Endothelial cell of umbilical vein (primary cell): ENCODE measurements around the gene RUNDC3A. TPM values are rescaled to one million over a fixed set of nuclear protein-coding genes. Genes with fewer than 3 reads are reported as not detected.

Experiments
- BruUV-seq: library from RNA; stranded (reverse); fragments of 400-500 nt; replicated peaks from 2 replicates; lab custom pipeline; 2021; lab: Mats Ljungman, UMichigan
- CTCF ChIA-PET: fragments of 300-600, 350-600 bp; sonication (Branson Sonifier 250); formaldehyde crosslinking; loops from one replicate; lab custom pipeline; 2021; ENCODE audit warnings: antibody characterized with exemption, inconsistent platforms; lab: Charles Lee
- POLR2A ChIA-PET: fragments of 300-600, 350-600 bp; sonication (Branson Sonifier 250); formaldehyde crosslinking; loops from one replicate; lab custom pipeline; 2021; ENCODE audit warnings: antibody characterized with exemption, inconsistent platforms; lab: Charles Lee
- DNase-seq: peaks from one replicate; pipeline ENCODE4 v3.0.0-alpha.2; 2011; ENCODE audit warnings: low read depth, low spot score
- FAIRE-seq: peaks from 2 replicates; lab custom pipeline; 2011; peaks lifted over from hg19 to GRCh38; lab: Jason Lieb, UNC
- H2AFZ ChIP-seq: 2 replicates; pipeline ENCODE4 v1.6.0; 2012; ENCODE audit warnings: low read depth, low read length, control low read depth, inconsistent platforms
- H3K27ac ChIP-seq: 2 replicates; pipeline ENCODE4 v1.5.1; 2011; ENCODE audit warnings: low read depth, mild to moderate bottlenecking, control low read depth, low read length, moderate library complexity; ENCODE audit not compliant: insufficient read depth
- H3K27me3 ChIP-seq, 2 experiments: 2 replicates each; pipeline versions ENCODE4 v1.6.0 to v1.6.1; 2011; ENCODE audit warnings: low read length in 2 of 2, mixed read lengths in 1 of 2; ENCODE audit not compliant: control insufficient read depth in 2 of 2, insufficient read depth in 2 of 2
- H3K36me3 ChIP-seq, 2 experiments: 2 replicates in 1 of 2; 3 replicates in 1 of 2; pipeline ENCODE4 v1.5.1; 2011; ENCODE audit warnings: low read length in 2 of 2, mild to moderate bottlenecking in 1 of 2, moderate library complexity in 1 of 2; ENCODE audit not compliant: control insufficient read depth in 2 of 2, insufficient read depth in 2 of 2; ENCODE audit errors: extremely low read depth in 1 of 2
- H3K4me1 ChIP-seq: 3 replicates; pipeline ENCODE4 v1.5.1; 2011; ENCODE audit warnings: mild to moderate bottlenecking, low read length; ENCODE audit not compliant: control insufficient read depth, insufficient read depth; ENCODE audit errors: extremely low read depth
- H3K4me2 ChIP-seq: 2 replicates; pipeline ENCODE4 v1.6.1; 2011; ENCODE audit warnings: low read length, control low read depth, mixed read lengths; ENCODE audit not compliant: insufficient read depth
- H3K4me3 ChIP-seq, 3 experiments: fragments of 200-600 bp in 1 of 3; sonication (generic), shearing (Covaris generic) in 1 of 3; replicated peaks in 1 of 3; 2 replicates each; pipeline ENCODE4 v1.5.1; 2011 to 2016; ENCODE audit warnings: control low read depth in 3 of 3, low read length in 3 of 3, mild to moderate bottlenecking in 2 of 3, inconsistent platforms in 1 of 3, low read depth in 1 of 3, moderate library complexity in 1 of 3; ENCODE audit not compliant: insufficient read depth in 1 of 3
- H3K79me2 ChIP-seq: 2 replicates; pipeline ENCODE4 v1.6.0; 2012; ENCODE audit warnings: low read length, inconsistent platforms; ENCODE audit not compliant: control insufficient read depth, insufficient read depth
- H3K9ac ChIP-seq: replicated peaks from 2 replicates; pipeline ENCODE3; 2011; ENCODE audit warnings: low read length, control low read depth; ENCODE audit not compliant: insufficient read depth; ENCODE audit errors: extremely low read depth
- H3K9me1 ChIP-seq: replicated peaks from 3 replicates; pipeline ENCODE4 v1.6.0; 2011; ENCODE audit warnings: mild to moderate bottlenecking, low read length; ENCODE audit not compliant: control insufficient read depth, insufficient read depth; ENCODE audit errors: extremely low read depth
- H3K9me3 ChIP-seq: replicated peaks from 2 replicates; pipeline ENCODE4 v1.5.1; 2012; ENCODE audit warnings: low read length, inconsistent platforms; ENCODE audit not compliant: control insufficient read depth, insufficient read depth
- H4K20me1 ChIP-seq: replicated peaks from 2 replicates; pipeline ENCODE3; 2011; ENCODE audit warnings: mild to moderate bottlenecking, low read length; ENCODE audit not compliant: control insufficient read depth, insufficient read depth; ENCODE audit errors: extremely low read depth
- EZH2 ChIP-seq: IDR thresholded peaks from 2 replicates; pipeline ENCODE4 v1.6.1; 2012; ENCODE audit warnings: borderline replicate concordance, low read depth, mild to moderate bottlenecking, moderate library complexity, low read length, inconsistent platforms; ENCODE audit not compliant: severe bottlenecking
- FOS ChIP-seq: IDR thresholded peaks from 2 replicates; pipeline ENCODE4 v1.6.1; 2011; ENCODE audit warnings: mild to moderate bottlenecking, low read length, moderate library complexity, borderline replicate concordance; ENCODE audit not compliant: insufficient read depth
- MYC ChIP-seq: IDR thresholded peaks from one replicate; pipeline ENCODE4 v1.6.1; 2011; ENCODE audit warnings: mild to moderate bottlenecking, low read depth, low read length
- POLR2A ChIP-seq: IDR thresholded peaks from 2 replicates; pipeline ENCODE4 v1.6.1; 2012; ENCODE audit warnings: low read depth, mild to moderate bottlenecking, control low read depth, low read length
- dilution Hi-C: fragments of 300-500 bp; cut with MboI; formaldehyde crosslinking; loops from one replicate; pipeline ENCODE4 v1.15.0; 2019; ENCODE audit warnings: low sequenced_read_pairs; ENCODE audit not compliant: extremely low pct_ligation_motif_present
- intact Hi-C: fragments of 100-400 bp; cut with micrococcal nuclease; formaldehyde crosslinking; loops from one replicate; pipeline ENCODE4 v1.10.0; 2022
- polyA plus RNA-seq, 4 experiments: library from polyadenylated mRNA; depleted of rRNA in 3 of 4; stranded (reverse) in 3 of 4; unstranded in 1 of 4; fragments of >200 nt; gene quantifications; 2 replicates each; pipeline versions ENCODE4 v1.2.1 to v1.2.3, GENCODE V29; 2011 to 2012; ENCODE audit warnings: missing spikeins in 1 of 4
- total RNA-seq: library from RNA; stranded (reverse); gene quantifications from 2 replicates; pipeline ENCODE4 v1.2.3, GENCODE V29; 2021
- TF ChIP-seq, protein P1 (sequence below), 2 donors: IDR thresholded peaks; 1 replicate in 1 of 2; 2 replicates in 1 of 2; pipeline ENCODE4 v1.5.1; 2011; ENCODE audit warnings: low read length in 2 of 2, mild to moderate bottlenecking in 2 of 2, moderate library complexity in 2 of 2, control low read depth in 1 of 2, inconsistent platforms in 1 of 2, low read depth in 1 of 2; ENCODE audit not compliant: insufficient read depth in 1 of 2; ENCODE audit errors: extremely low read depth in 1 of 2

Gene RUNDC3A
- total and polyA plus RNA-seq, 2 donors (not counting 3 experiments of a cell fraction or from before 2014, with no cell fraction given), result 0.12 TPM; not detected in 1

DNA sequence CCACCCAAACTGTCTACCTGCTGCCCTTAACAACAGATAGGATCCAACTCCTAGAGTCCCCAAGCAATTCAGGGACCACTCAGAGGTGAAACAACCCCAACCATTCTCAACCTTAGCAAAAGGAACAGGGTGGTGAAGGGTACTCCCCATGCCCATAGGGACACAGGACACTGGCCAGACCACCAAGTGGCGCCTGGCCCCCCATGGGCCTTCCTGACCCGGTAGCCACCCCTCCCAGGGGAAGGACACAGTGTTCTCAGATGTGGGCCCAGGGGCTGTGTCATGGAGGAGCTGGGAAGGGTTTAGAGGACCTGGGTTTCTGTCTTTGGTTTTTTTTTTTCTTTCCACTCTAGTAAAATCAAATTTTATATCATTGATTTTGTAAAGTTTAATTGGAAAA lies 25.9 kb downstream of the RUNDC3A start:
- POLR2A ChIA-PET, result no interaction called here
- Histone ChIP-seq H3K9ac (no peak overlapping the region), H4K20me1 (no peaks in the 10 kb centered on the region), H3K79me2 (no peaks in the 10 kb centered on the region), H3K4me1 (no peaks in the 10 kb centered on the region), H2AFZ (no peak overlapping the region), H3K4me2 (no peak overlapping the region), H3K36me3 (no peaks in the 10 kb centered on the region), H3K27ac (no peak overlapping the region), H3K9me1 (no peaks in the 10 kb centered on the region), H3K9me3 (no peaks in the 10 kb centered on the region), H3K27me3 (no peaks in the 10 kb centered on the region), H3K4me3 (no peak overlapping the region)
- dilution Hi-C loops, result no loop called here
- no peak for DNase-seq
- intact Hi-C loops, result no loop called here
- BruUV-seq, result no TSS peak
- no peak for FAIRE-seq
- CTCF ChIA-PET, result interaction anchor here (0.6 to 5.1 kb wide), 4 partner anchors 11 to 189 kb away, joined by 3 to 58 read pairs (median 17); partner anchors contain the start of gene GRN
- TF ChIP-seq, protein P1, sequence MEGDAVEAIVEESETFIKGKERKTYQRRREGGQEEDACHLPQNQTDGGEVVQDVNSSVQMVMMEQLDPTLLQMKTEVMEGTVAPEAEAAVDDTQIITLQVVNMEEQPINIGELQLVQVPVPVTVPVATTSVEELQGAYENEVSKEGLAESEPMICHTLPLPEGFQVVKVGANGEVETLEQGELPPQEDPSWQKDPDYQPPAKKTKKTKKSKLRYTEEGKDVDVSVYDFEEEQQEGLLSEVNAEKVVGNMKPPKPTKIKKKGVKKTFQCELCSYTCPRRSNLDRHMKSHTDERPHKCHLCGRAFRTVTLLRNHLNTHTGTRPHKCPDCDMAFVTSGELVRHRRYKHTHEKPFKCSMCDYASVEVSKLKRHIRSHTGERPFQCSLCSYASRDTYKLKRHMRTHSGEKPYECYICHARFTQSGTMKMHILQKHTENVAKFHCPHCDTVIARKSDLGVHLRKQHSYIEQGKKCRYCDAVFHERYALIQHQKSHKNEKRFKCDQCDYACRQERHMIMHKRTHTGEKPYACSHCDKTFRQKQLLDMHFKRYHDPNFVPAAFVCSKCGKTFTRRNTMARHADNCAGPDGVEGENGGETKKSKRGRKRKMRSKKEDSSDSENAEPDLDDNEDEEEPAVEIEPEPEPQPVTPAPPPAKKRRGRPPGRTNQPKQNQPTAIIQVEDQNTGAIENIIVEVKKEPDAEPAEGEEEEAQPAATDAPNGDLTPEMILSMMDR (IDR thresholded peaks at IDR 0.05; ENCODE audit: extremely low read depth in 1 of 2, insufficient read depth in 1 of 2, low read depth in 1 of 2, low read length in 2 of 2), result no peak
- TF ChIP-seq POLR2A, result no peak

DNA sequence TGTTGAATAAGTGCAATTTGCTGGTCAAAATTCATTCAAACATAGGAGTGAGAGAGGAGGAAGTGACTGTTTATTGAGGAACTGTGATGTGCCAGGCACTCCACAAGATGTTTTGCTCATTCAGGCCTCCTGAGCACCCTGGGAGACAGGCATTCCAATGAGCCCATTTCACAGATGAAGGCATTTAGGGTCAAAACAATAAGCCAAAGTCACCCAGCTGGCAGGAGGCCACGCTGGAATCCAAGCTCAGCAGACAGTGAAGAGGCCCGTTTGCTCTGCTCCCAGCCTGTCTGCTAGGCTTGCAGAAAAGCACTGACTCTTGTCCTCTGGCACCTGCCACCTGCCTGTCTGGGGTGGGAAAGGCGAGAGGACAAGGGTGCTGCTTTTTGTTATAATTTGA lies 26.3 kb downstream of the RUNDC3A start:
- Histone ChIP-seq H3K9ac (no peak overlapping the region), H3K27me3 (no peaks in the 10 kb centered on the region), H3K36me3 (no peaks in the 10 kb centered on the region), H3K9me1 (no peaks in the 10 kb centered on the region), H3K4me2 (no peak overlapping the region), H3K27ac (no peak overlapping the region), H2AFZ (no peak overlapping the region), H3K79me2 (no peaks in the 10 kb centered on the region), H4K20me1 (no peaks in the 10 kb centered on the region), H3K9me3 (no peaks in the 10 kb centered on the region), H3K4me1 (no peaks in the 10 kb centered on the region), H3K4me3 (no peak overlapping the region)
- ChIA-PET POLR2A (no interaction called here), CTCF (interaction anchor here (0.6 to 5.1 kb wide), 7 partner anchors 11 to 189 kb away, joined by 3 to 58 read pairs (median 5); partner anchors contain the start of gene GRN)
- dilution Hi-C loops, result no loop called here
- TF ChIP-seq FOS (no peak), EZH2 (no peak), POLR2A (no peak), MYC (no peak)
- TF ChIP-seq, protein P1 (IDR thresholded peaks at IDR 0.05; ENCODE audit: extremely low read depth in 1 of 2, insufficient read depth in 1 of 2, low read depth in 1 of 2, low read length in 2 of 2), result no peak
- FAIRE-seq (no peak), DNase-seq (no peak)
- no TSS peak for BruUV-seq
- intact Hi-C loops, result no loop called here
